ACC112 (cell line): Measurements from ENCODE around the gene MT1G.
"Not testable (repeated sequence)": the region's sequence is repeated elsewhere in the genome, so short reads cannot be mapped to it uniquely, and the experiment has no call there.

Experiments
- H2AFZ ChIP-seq: fragments of 200-600 bp; sonication (generic); one replicate; pipeline ENCODE4 v1.6.0; 2017; ENCODE audit warnings: antibody characterized with exemption, low read length; ENCODE audit not compliant: unreplicated experiment
- H3K27ac ChIP-seq: fragments of 200-600 bp; sonication (generic); 2 replicates; pipeline ENCODE4 v1.5.1; 2014; ENCODE audit warnings: low read depth, mild to moderate bottlenecking, antibody characterized with exemption, low read length, moderate library complexity
- H3K27me3 ChIP-seq: fragments of 200-600 bp; sonication (generic); 2 replicates; pipeline ENCODE4 v1.6.1; 2014; ENCODE audit warnings: mild to moderate bottlenecking, antibody characterized with exemption, low read length, moderate library complexity, mixed read lengths; ENCODE audit not compliant: insufficient read depth
- H3K36me3 ChIP-seq: fragments of 200-600 bp; sonication (generic); 2 replicates; pipeline ENCODE4 v1.6.1; 2016; ENCODE audit warnings: mild to moderate bottlenecking, antibody characterized with exemption, low read length, moderate library complexity, mixed read lengths; ENCODE audit not compliant: insufficient read depth
- H3K4me1 ChIP-seq: fragments of 200-600 bp; sonication (generic); one replicate; pipeline ENCODE4 v1.6.1; 2016; ENCODE audit warnings: low read length, mixed read lengths; ENCODE audit not compliant: insufficient read depth, unreplicated experiment, control insufficient read depth
- H3K4me3 ChIP-seq: fragments of 200-600 bp; sonication (generic); 2 replicates; pipeline ENCODE4 v1.5.1; 2014; ENCODE audit warnings: mild to moderate bottlenecking, low read depth, low read length
- H3K79me2 ChIP-seq: fragments of 200-600 bp; sonication (generic); one replicate; pipeline ENCODE4 v1.6.0; 2016; ENCODE audit warnings: low read length; ENCODE audit not compliant: control insufficient read depth, unreplicated experiment, insufficient read depth

MT1G gene

GRCh38 chr16:56667581-56668571 lies at the start of gene MT1G:
MT1G (minus strand) TSS chr16:56668065; CDS start chr16:56667993, 72 bp downstream.
- Histone ChIP-seq H3K36me3 (no peaks in the 10 kb centered on the region), H3K27me3 (peaks cover 72% of the 10 kb centered on the region), H3K4me3 (no peak within 1 kb of the TSS), H2AFZ (no peak within 1 kb of the TSS), H3K27ac (no peak within 1 kb of the TSS), H3K4me1 (peaks cover 1% of the 10 kb centered on the region), H3K79me2 (no peaks in the 10 kb centered on the region)

- H3K27me3 ChIP-seq, H3K4me3 ChIP-seq: not testable (repeated sequence)
Observed at GRCh38 chr16:56717532-56717931, 49.7 kb upstream of the MT1G start.

GRCh38 chr16:56716761-56717160 lies 48.9 kb upstream of the MT1G start:
- Histone ChIP-seq H3K4me3 (no peak overlapping the region), H3K79me2 (no peaks in the 10 kb centered on the region), H2AFZ (no peak overlapping the region), H3K27me3 (no peaks in the 10 kb centered on the region), H3K4me1 (no peaks in the 10 kb centered on the region), H3K27ac (no peak overlapping the region), H3K36me3 (no peaks in the 10 kb centered on the region)

More at GRCh38 chr16:56717532-56717931, 49.7 kb upstream of the MT1G start:
- not testable (repeated sequence) for H3K4me1 ChIP-seq, H3K27ac ChIP-seq, H2AFZ ChIP-seq, H3K36me3 ChIP-seq, H3K79me2 ChIP-seq

- Histone ChIP-seq H3K79me2 (no peaks in the 10 kb centered on the region), H3K4me3 (no peak overlapping the region), H3K4me1 (no peaks in the 10 kb centered on the region), H3K36me3 (no peaks in the 10 kb centered on the region), H3K27ac (no peak overlapping the region), H3K27me3 (no peaks in the 10 kb centered on the region), H2AFZ (no peak overlapping the region)
Observed at GRCh38 chr16:56715126-56715525, 47.3 kb upstream of the MT1G start.

- Histone ChIP-seq H3K4me1 (no peaks in the 10 kb centered on the region), H2AFZ (no peak overlapping the region), H3K79me2 (no peaks in the 10 kb centered on the region), H3K4me3 (no peak overlapping the region), H3K36me3 (no peaks in the 10 kb centered on the region), H3K27ac (no peak overlapping the region), H3K27me3 (no peaks in the 10 kb centered on the region)
Observed at GRCh38 chr16:56713794-56714193, 45.9 kb upstream of the MT1G start.

- Histone ChIP-seq H2AFZ (no peak overlapping the region), H3K4me3 (no peak overlapping the region), H3K36me3 (no peaks in the 10 kb centered on the region), H3K27me3 (no peaks in the 10 kb centered on the region), H3K79me2 (no peaks in the 10 kb centered on the region), H3K27ac (no peak overlapping the region), H3K4me1 (no peaks in the 10 kb centered on the region)
Observed at GRCh38 chr16:56711862-56712261, 44.0 kb upstream of the MT1G start.

- Histone ChIP-seq H3K4me3 (no peak overlapping the region), H2AFZ (no peak overlapping the region), H3K4me1 (no peaks in the 10 kb centered on the region), H3K79me2 (no peaks in the 10 kb centered on the region), H3K36me3 (no peaks in the 10 kb centered on the region), H3K27me3 (no peaks in the 10 kb centered on the region), H3K27ac (no peak overlapping the region)
Observed at GRCh38 chr16:56710181-56710737, 42.4 kb upstream of the MT1G start.

GRCh38 chr16:56709443-56710040 lies 41.7 kb upstream of the MT1G start:
- Histone ChIP-seq H3K4me1 (no peaks in the 10 kb centered on the region), H3K36me3 (no peaks in the 10 kb centered on the region), H3K27me3 (no peaks in the 10 kb centered on the region), H3K27ac (no peak overlapping the region), H2AFZ (no peak overlapping the region), H3K79me2 (no peaks in the 10 kb centered on the region), H3K4me3 (no peak overlapping the region)

GRCh38 chr16:56708525-56709442 lies 40.9 kb upstream of the MT1G start:
- no peaks in the 10 kb centered on the region for H3K79me2 ChIP-seq
- no peaks in the 10 kb centered on the region for H3K36me3 ChIP-seq
- H2AFZ ChIP-seq, result no peak overlapping the region
- H3K4me1 ChIP-seq, result no peaks in the 10 kb centered on the region
- H3K27me3 ChIP-seq, result no peaks in the 10 kb centered on the region
- no peak overlapping the region for H3K4me3 ChIP-seq
- no peak overlapping the region for H3K27ac ChIP-seq

GRCh38 chr16:56702836-56703235 lies 35.0 kb upstream of the MT1G start:
- Histone ChIP-seq H3K79me2 (no peaks in the 10 kb centered on the region), H2AFZ (peak overlapping the region; percentile 54), H3K27me3 (no peaks in the 10 kb centered on the region), H3K36me3 (no peaks in the 10 kb centered on the region), H3K4me1 (peaks cover 10% of the 10 kb centered on the region), H3K4me3 (no peak overlapping the region), H3K27ac (no peak overlapping the region)
